Activated CD8-positive, alpha-beta T cell treated with anti-CD3 and anti-CD28 coated beads, Interleukin-2, amount 10 ng/mL, durations not matched to agents 7 days and 5 days (primary cell): Measurements from ENCODE around the gene SF3B3. TPM values are rescaled to one million over a fixed set of nuclear protein-coding genes. Genes with fewer than 3 reads are reported as not detected.
"Not testable (repeated sequence)": the region's sequence is repeated elsewhere in the genome, so short reads cannot be mapped to it uniquely, and the experiment has no call there.

Experiments
- ATAC-seq: fragments of 150-1000 bp; cut with Tn5 transposase; one replicate; pipeline ENCODE4 v1.10.0; 2021; ENCODE audit warnings: moderate library complexity
- CTCF ChIA-PET: fragments of 350-600 bp; sonication (Branson Sonifier 250); formaldehyde crosslinking; loops from one replicate; lab custom pipeline; 2021; ENCODE audit warnings: antibody characterized with exemption; lab: Charles Lee
- POLR2A ChIA-PET: fragments of 350-600 bp; sonication (Branson Sonifier 250); formaldehyde crosslinking; loops from one replicate; lab custom pipeline; 2021; ENCODE audit warnings: antibody characterized with exemption; lab: Charles Lee
- DNase-seq: peaks from one replicate; pipeline ENCODE4 v3.0.0-alpha.2; 2020
- H3K27ac Mint-ChIP-seq: one replicate; pipeline ENCODE4 v1.8.0; 2021; ENCODE audit warnings: mild to moderate bottlenecking, mixed read lengths
- H3K27me3 Mint-ChIP-seq: one replicate; pipeline ENCODE4 v1.8.0; 2021; ENCODE audit warnings: low read depth, mixed read lengths
- H3K36me3 Mint-ChIP-seq: one replicate; pipeline ENCODE4 v1.8.0; 2021; ENCODE audit warnings: low read depth, mixed read lengths
- H3K4me1 Mint-ChIP-seq: one replicate; pipeline ENCODE4 v1.8.0; 2021; ENCODE audit warnings: low read depth, mixed read lengths
- H3K4me3 Mint-ChIP-seq: one replicate; pipeline ENCODE4 v1.8.0; 2021; ENCODE audit warnings: mild to moderate bottlenecking, mixed read lengths
- H3K9me3 Mint-ChIP-seq: one replicate; pipeline ENCODE4 v1.8.0; 2022; ENCODE audit warnings: mixed read lengths; ENCODE audit not compliant: insufficient read depth
- total RNA-seq, 2 experiments: library from RNA; stranded (reverse); gene quantifications; one replicate each; pipeline ENCODE4 v1.2.3, GENCODE V29; 2021

SF3B3 gene
- total RNA-seq, 2 experiments from 2014 or later: 399 to 420 TPM

- no peaks in the 10 kb centered on the region for H3K27me3 Mint-ChIP-seq
- H3K4me1 Mint-ChIP-seq: no peaks in the 10 kb centered on the region
- no peak overlapping the region for H3K27ac Mint-ChIP-seq
- no peaks in the 10 kb centered on the region for H3K36me3 Mint-ChIP-seq
- no peak for ATAC-seq
- H3K4me3 Mint-ChIP-seq: no peak overlapping the region
- ChIA-PET POLR2A (no interaction called here), CTCF (no interaction called here)
- no peaks in the 10 kb centered on the region for H3K9me3 Mint-ChIP-seq
- no peak for DNase-seq
Observed at GRCh38 chr16:70610273-70611223, 86.9 kb downstream of the SF3B3 start.

DNA sequence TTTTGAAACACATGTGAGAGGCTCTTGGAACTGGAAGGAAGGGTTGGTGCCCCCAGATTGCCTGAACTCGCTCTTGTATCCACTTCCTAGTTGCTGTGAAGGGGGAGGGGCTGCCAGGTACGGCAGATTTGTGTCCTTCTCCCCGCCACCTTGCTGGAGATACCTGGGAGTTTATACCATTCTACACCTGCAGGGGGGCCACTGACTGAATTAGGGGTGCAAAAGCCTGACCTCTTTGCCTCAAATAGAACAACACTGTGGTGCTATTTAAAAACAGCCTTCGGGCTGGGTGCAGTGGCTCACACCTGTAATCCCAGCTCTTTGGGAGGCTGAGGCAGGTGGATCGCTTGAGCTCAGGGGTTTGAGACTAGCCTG is 87.6 kb downstream of the SF3B3 start:
- Mint-ChIP-seq H3K27me3 (no peaks in the 10 kb centered on the region), H3K9me3 (no peaks in the 10 kb centered on the region), H3K4me3 (no peak overlapping the region), H3K27ac (no peak overlapping the region), H3K4me1 (no peaks in the 10 kb centered on the region), H3K36me3 (no peaks in the 10 kb centered on the region)
- ATAC-seq (no peak), DNase-seq (no peak)
- CTCF ChIA-PET: interaction anchor here (1.3 kb wide), 1 partner anchor 9 kb away, joined by 3 read pairs; no protein-coding TSS in a partner anchor
- POLR2A ChIA-PET: no interaction called here

GRCh38 chr16:70611785-70612303 is 88.2 kb downstream of the SF3B3 start:
- Mint-ChIP-seq H3K27ac (no peak overlapping the region), H3K4me1 (no peaks in the 10 kb centered on the region), H3K27me3 (no peaks in the 10 kb centered on the region), H3K36me3 (no peaks in the 10 kb centered on the region), H3K4me3 (no peak overlapping the region), H3K9me3 (no peaks in the 10 kb centered on the region)
- ATAC-seq (no peak), DNase-seq (no peak)
- ChIA-PET CTCF (interaction anchor here (1.3 kb wide), 1 partner anchor 10 kb away, joined by 3 read pairs; no protein-coding TSS in a partner anchor), POLR2A (no interaction called here)

DNA sequence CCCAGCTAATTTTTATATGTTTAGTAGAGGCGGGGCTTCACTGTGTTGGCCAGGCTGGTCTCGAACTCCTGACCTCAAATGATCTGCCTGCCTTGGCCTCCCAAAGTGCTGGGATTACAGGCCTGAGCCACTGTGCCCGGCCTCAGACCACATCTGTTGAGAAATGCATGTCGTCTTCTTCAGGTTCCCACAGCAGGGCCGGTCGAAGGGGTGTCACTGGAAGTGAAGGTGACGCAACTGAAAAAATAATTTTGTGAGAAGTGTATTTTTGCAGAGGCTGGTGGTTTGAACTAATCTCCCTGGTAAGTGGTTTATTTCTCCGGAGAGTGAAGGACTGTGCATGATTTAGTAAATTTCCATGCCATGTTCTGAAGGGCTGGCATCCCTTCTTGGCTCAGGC is 89.3 kb downstream of the SF3B3 start:
- POLR2A ChIA-PET: no interaction called here
- ATAC-seq (no peak), DNase-seq (no peak)
- no peak overlapping the region for H3K4me3 Mint-ChIP-seq
- no peaks in the 10 kb centered on the region for H3K36me3 Mint-ChIP-seq
- no peaks in the 10 kb centered on the region for H3K9me3 Mint-ChIP-seq
- no peaks in the 10 kb centered on the region for H3K27me3 Mint-ChIP-seq
- H3K27ac Mint-ChIP-seq: no peak overlapping the region
- H3K4me1 Mint-ChIP-seq: no peaks in the 10 kb centered on the region
- CTCF ChIA-PET: interaction anchor here (0.9 kb wide), 1 partner anchor 42 kb away, joined by 3 read pairs; no protein-coding TSS in a partner anchor

GRCh38 chr16:70614208-70614951 is 90.8 kb downstream of the SF3B3 start:
- no peak overlapping the region for H3K27ac Mint-ChIP-seq
- ATAC-seq: no peak

DNA sequence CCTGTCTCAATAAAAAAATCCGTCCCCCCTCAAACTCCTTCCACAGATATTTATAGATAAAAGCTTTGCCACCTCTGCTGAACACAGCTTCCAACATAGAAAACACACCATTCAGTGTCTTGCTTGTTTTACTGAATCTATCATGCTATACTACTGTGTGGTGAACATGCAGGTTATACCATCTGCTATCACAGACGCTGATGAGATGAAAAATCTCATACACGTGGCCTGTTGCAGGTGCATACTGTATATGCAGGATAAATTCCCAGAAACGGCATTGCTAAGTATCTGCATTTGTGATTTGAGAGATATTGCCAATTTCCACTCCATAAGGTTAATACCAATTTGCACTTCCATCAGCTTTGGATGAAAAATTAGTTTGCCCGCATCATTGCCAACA is 92.3 kb downstream of the SF3B3 start:
- no peaks in the 10 kb centered on the region for H3K4me1 Mint-ChIP-seq
- no peak for DNase-seq
- ChIA-PET CTCF (interaction anchor here (2.5 kb wide), 1 partner anchor 37 kb away, joined by 8 read pairs; no protein-coding TSS in a partner anchor), POLR2A (no interaction called here)
- no peak for ATAC-seq
- H3K9me3 Mint-ChIP-seq: no peaks in the 10 kb centered on the region
- H3K4me3 Mint-ChIP-seq: no peak overlapping the region
- no peaks in the 10 kb centered on the region for H3K36me3 Mint-ChIP-seq
- no peaks in the 10 kb centered on the region for H3K27me3 Mint-ChIP-seq
- no peak overlapping the region for H3K27ac Mint-ChIP-seq

More at GRCh38 chr16:70614208-70614951, 90.8 kb downstream of the SF3B3 start:
- Mint-ChIP-seq H3K36me3 (no peaks in the 10 kb centered on the region), H3K4me3 (no peak overlapping the region), H3K9me3 (no peaks in the 10 kb centered on the region), H3K4me1 (no peaks in the 10 kb centered on the region), H3K27me3 (no peaks in the 10 kb centered on the region)
- CTCF ChIA-PET: interaction anchor here (0.9 to 2.5 kb wide), 2 partner anchors 39 to 157 kb away, joined by 3 to 8 read pairs; no protein-coding TSS in a partner anchor
- DNase-seq: no peak
- POLR2A ChIA-PET: no interaction called here

DNA sequence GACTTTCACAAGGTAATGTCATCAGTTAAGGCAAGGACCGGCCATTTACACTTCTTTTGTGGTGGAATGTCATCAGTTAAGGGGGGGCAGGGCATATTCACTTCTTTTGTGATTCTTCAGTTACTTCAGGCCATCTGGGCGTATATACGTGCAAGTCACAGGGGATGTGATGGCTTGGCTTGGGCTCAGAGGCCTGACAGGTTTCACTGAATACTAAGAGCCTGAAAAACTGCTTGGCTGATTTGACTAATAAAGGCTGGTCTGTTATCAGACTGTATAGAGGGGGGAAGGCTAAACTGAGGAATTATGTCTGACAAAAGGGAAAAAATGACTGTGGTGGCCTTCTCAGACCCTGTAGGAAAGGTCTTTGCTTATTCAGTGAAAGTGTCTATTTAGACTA is 98.2 kb downstream of the SF3B3 start:
- H3K27me3 Mint-ChIP-seq, ATAC-seq, H3K4me1 Mint-ChIP-seq, H3K4me3 Mint-ChIP-seq, H3K36me3 Mint-ChIP-seq, POLR2A ChIA-PET, DNase-seq, H3K9me3 Mint-ChIP-seq, H3K27ac Mint-ChIP-seq, CTCF ChIA-PET: not testable (repeated sequence)

Other genes starting within 250 kb of the SF3B3 start
- 100 to 1,000 TPM in 1 of 2 experiments, 10 to 100 TPM in 1; 98.5 to 103 TPM for gene AARS1, start 234.3 kb upstream of the SF3B3 start, total RNA-seq
- 10 to 100 TPM; 28.8 to 32.6 TPM for gene DDX19B, start 224.6 kb upstream of the SF3B3 start, total RNA-seq
- 10 to 100 TPM; 38.1 to 38.7 TPM for gene DDX19A, start 176.9 kb upstream of the SF3B3 start, total RNA-seq
- 10 to 100 TPM; 34.1 to 39.0 TPM for gene ST3GAL2, start 84.7 kb upstream of the SF3B3 start, total RNA-seq
- gene FCSK, start 69.2 kb upstream of the SF3B3 start, total RNA-seq: 10 to 100 TPM; 17.3 to 18.8 TPM
- 10 to 100 TPM; 62.1 to 71.3 TPM for gene COG4, start 262 bp upstream of the SF3B3 start, total RNA-seq
- gene IL34, start 122.7 kb downstream of the SF3B3 start, total RNA-seq: under 1 TPM; 0.13 to 0.42 TPM
- 1 to 10 TPM; 5.7 to 6.0 TPM for gene MTSS2, start 162.2 kb downstream of the SF3B3 start, total RNA-seq